Measurements from ENCODE around the gene SERPINB4. TPM values are rescaled to one million over a fixed set of nuclear protein-coding genes. Genes with fewer than 3 reads are reported as not detected.
"Not testable (repeated sequence)": the region's sequence is repeated elsewhere in the genome, so short reads cannot be mapped to it uniquely, and the experiment has no call there.

The SERPINB4 gene
- total RNA-seq: not detected
- not detected for polyA plus RNA-seq (2013, experiment 1 of 2)
- not detected for polyA plus RNA-seq (2013, experiment 2 of 2)
- total RNA-seq: 0 to 0.28 (median 0) reads per million in 172 experiments

GRCh38 chr18:63644142-63644541, at the start of gene SERPINB4:
TSS of gene SERPINB4 (minus strand) at chr18:63644256. CDS start at chr18:63643577, 679 bp downstream.
- H3K4me1 Mint-ChIP-seq (ENCODE audit: low read depth); CTCF ChIA-PET: not testable (repeated sequence)

DNA sequence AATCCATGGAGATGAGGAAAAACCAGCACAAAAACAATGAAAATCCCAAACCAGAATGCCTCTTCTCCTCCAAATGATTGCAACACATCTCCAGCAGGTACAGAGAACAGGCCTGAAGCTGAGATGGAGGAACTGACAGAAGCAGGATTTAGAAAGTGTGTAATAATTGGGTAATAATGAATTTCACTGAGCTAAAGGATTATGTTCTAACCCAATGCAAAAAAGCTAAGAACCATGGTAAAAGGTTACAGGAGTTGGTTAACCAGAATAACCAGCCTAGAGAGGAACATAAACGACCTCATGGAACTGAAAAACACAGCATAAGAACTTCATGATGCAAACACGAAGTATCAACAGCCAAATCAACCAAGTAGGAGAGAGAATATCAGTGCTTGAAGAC, 45.0 kb upstream of the SERPINB4 start:
- H3K9me3 Mint-ChIP-seq: peaks cover 8% of the 10 kb centered on the region
- Histone ChIP-seq H3K27ac (ENCODE audit: low read depth in 1 of 2, low read length in 2 of 2) (no peak overlapping the region), H3K27me3 (ENCODE audit: control insufficient read depth in 1 of 2, insufficient read depth in 2 of 2, low read length in 2 of 2) (peaks cover 0 to 3% of the 10 kb centered on the region in 2 experiments), H3K4me1 (ENCODE audit: insufficient read depth, low read length) (no peaks in the 10 kb centered on the region), H3K9me3 (ENCODE audit: control insufficient read depth in 1 of 2, insufficient read depth in 1 of 2, low read length in 2 of 2) (peaks cover 0 to 12% of the 10 kb centered on the region in 2 experiments), H3K36me3 (ENCODE audit: insufficient read depth, low read length) (no peaks in the 10 kb centered on the region), H3K4me3 (ENCODE audit: low read length) (no peak overlapping the region)
- no peak overlapping the region for H3K4me3 Mint-ChIP-seq
- DNase-seq (no peak), ATAC-seq (ENCODE audit: poor library complexity) (no peak)
- no peaks in the 10 kb centered on the region for H3K4me1 Mint-ChIP-seq (ENCODE audit: low read depth)
- POLR2A ChIA-PET: no interaction called here
- no peaks in the 10 kb centered on the region for H3K36me3 Mint-ChIP-seq (ENCODE audit: low read depth)
- CTCF ChIA-PET: no interaction called here
- TF ChIP-seq CTCF (IDR thresholded peaks at IDR 0.05): no peak
- no peak overlapping the region for H3K27ac Mint-ChIP-seq
- H3K27me3 Mint-ChIP-seq: peaks cover 10% of the 10 kb centered on the region
- intact Hi-C loops (cut with DNase I, micrococcal nuclease): no loop called here

More at GRCh38 chr18:63644142-63644541, at the start of gene SERPINB4:
- ATAC-seq (ENCODE audit: poor library complexity); H3K4me3 Mint-ChIP-seq; POLR2A ChIA-PET; H3K27ac ChIP-seq (ENCODE audit: low read depth in 1 of 2, low read length in 2 of 2); intact Hi-C loops (cut with DNase I, micrococcal nuclease); H3K9me3 ChIP-seq (ENCODE audit: control insufficient read depth in 1 of 2, insufficient read depth in 1 of 2, low read length in 2 of 2); H3K4me1 ChIP-seq (ENCODE audit: insufficient read depth, low read length); H3K27ac Mint-ChIP-seq; H3K36me3 Mint-ChIP-seq (ENCODE audit: low read depth); H3K27me3 ChIP-seq (ENCODE audit: control insufficient read depth in 1 of 2, insufficient read depth in 2 of 2, low read length in 2 of 2); H3K36me3 ChIP-seq (ENCODE audit: insufficient read depth, low read length); H3K9me3 Mint-ChIP-seq; DNase-seq; H3K4me3 ChIP-seq (ENCODE audit: low read length): not testable (repeated sequence)
- peaks cover 21% of the 10 kb centered on the region for H3K27me3 Mint-ChIP-seq

DNA sequence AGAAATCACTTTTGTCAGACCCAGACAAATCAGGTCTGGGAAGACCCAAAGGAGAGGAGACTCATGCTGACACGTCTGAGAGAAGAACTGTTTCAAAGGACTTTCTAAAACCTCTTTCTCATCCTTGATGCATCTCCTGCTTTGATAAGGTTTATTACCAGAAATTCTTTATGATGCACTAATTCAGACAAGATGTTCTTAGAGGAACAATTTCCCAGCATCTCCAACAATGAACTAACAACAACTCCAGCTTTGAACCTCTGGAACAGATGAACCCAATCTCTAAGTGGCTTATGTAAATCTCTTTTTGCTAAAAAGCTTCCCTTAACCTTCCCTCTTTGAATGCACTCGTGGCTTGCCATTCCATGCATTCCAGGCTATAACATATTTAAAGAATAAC, 42.8 kb upstream of the SERPINB4 start:
- peaks cover 0 to 3% of the 10 kb centered on the region in 2 experiments for H3K27me3 ChIP-seq (ENCODE audit: control insufficient read depth in 1 of 2, insufficient read depth in 2 of 2, low read length in 2 of 2)
- TF ChIP-seq CTCF (IDR thresholded peaks at IDR 0.05): no peak
- no peaks in the 10 kb centered on the region for H3K4me1 ChIP-seq (ENCODE audit: insufficient read depth, low read length)
- no peaks in the 10 kb centered on the region for H3K36me3 ChIP-seq (ENCODE audit: insufficient read depth, low read length)
- POLR2A ChIA-PET: no interaction called here
- no peak overlapping the region for H3K4me3 ChIP-seq (ENCODE audit: low read length)
- Mint-ChIP-seq H3K27me3 (peaks cover 13% of the 10 kb centered on the region), H3K4me3 (no peak overlapping the region), H3K9me3 (peaks cover 2% of the 10 kb centered on the region), H3K4me1 (ENCODE audit: low read depth) (no peaks in the 10 kb centered on the region), H3K27ac (no peak overlapping the region), H3K36me3 (ENCODE audit: low read depth) (no peaks in the 10 kb centered on the region)
- peaks cover 0 to 12% of the 10 kb centered on the region in 2 experiments for H3K9me3 ChIP-seq (ENCODE audit: control insufficient read depth in 1 of 2, insufficient read depth in 1 of 2, low read length in 2 of 2)
- H3K27ac ChIP-seq (ENCODE audit: low read depth in 1 of 2, low read length in 2 of 2): no peak overlapping the region
- ATAC-seq (ENCODE audit: poor library complexity) (no peak), DNase-seq (no peak)
- CTCF ChIA-PET: no interaction called here
- intact Hi-C loops (cut with DNase I, micrococcal nuclease): no loop called here

- Mint-ChIP-seq H3K9me3 (no peaks in the 10 kb centered on the region), H3K4me1 (ENCODE audit: low read depth) (no peaks in the 10 kb centered on the region), H3K4me3 (no peak overlapping the region), H3K36me3 (ENCODE audit: low read depth) (no peaks in the 10 kb centered on the region), H3K27me3 (peaks cover 13% of the 10 kb centered on the region), H3K27ac (no peak overlapping the region)
- H3K4me3 ChIP-seq (ENCODE audit: low read length): no peak overlapping the region
- H3K27ac ChIP-seq (ENCODE audit: low read depth in 1 of 2, low read length in 2 of 2): no peak overlapping the region
- ChIA-PET POLR2A (no interaction called here), CTCF (no interaction called here)
- no peaks in the 10 kb centered on the region for H3K36me3 ChIP-seq (ENCODE audit: insufficient read depth, low read length)
- peaks cover 0 to 3% of the 10 kb centered on the region in 2 experiments for H3K27me3 ChIP-seq (ENCODE audit: control insufficient read depth in 1 of 2, insufficient read depth in 2 of 2, low read length in 2 of 2)
- no peaks in the 10 kb centered on the region for H3K4me1 ChIP-seq (ENCODE audit: insufficient read depth, low read length)
- ATAC-seq (ENCODE audit: poor library complexity) (no peak), DNase-seq (no peak)
- H3K9me3 ChIP-seq (ENCODE audit: control insufficient read depth in 1 of 2, insufficient read depth in 1 of 2, low read length in 2 of 2): peaks cover 0 to 12% of the 10 kb centered on the region in 2 experiments
- no peak for TF ChIP-seq CTCF (IDR thresholded peaks at IDR 0.05)
- intact Hi-C loops (cut with DNase I, micrococcal nuclease): no loop called here
These were observed 40.7 kb upstream of the SERPINB4 start for GRCh38 chr18:63684718-63685117.

Measured in CD4-positive, alpha-beta T cell (primary cell).